GM23248 (cell line): ENCODE measurements around the gene SCAF4.

ENCODE experiments used
- EZH2 ChIP-seq: fragments of 200-600 bp; sonication (generic); IDR thresholded peaks from 2 replicates; pipeline ENCODE4 v1.6.1; 2018; ENCODE audit warnings: antibody characterized with exemption, mild to moderate bottlenecking; ENCODE audit not compliant: insufficient read depth, poor library complexity, severe bottlenecking
- EZH2phosphoT487 ChIP-seq: fragments of 200-600 bp; sonication (generic); IDR thresholded peaks from 2 replicates; pipeline ENCODE4 v1.6.1; 2018; ENCODE audit warnings: antibody characterized with exemption, moderate library complexity, mild to moderate bottlenecking, low read depth; ENCODE audit not compliant: insufficient read depth

GRCh38 chr21:31644643-31645042 is 87.3 kb downstream of the SCAF4 start:
- TF ChIP-seq EZH2, result no peak
- no peak for TF ChIP-seq EZH2phosphoT487
